Activated naive CD8-positive, alpha-beta T cell treated with anti-CD3 and anti-CD28 coated beads, Interleukin-2, amount 10 ng/mL, durations not matched to agents 7 days and 5 days (primary cell): Measurements from ENCODE around the gene NEUROD2. TPM values are rescaled to one million over a fixed set of nuclear protein-coding genes. Genes with fewer than 3 reads are reported as not detected.

Experiments used
- ATAC-seq: fragments of 150-1000 bp; cut with Tn5 transposase; one replicate; pipeline ENCODE4 v1.10.0; 2021; ENCODE audit warnings: low read depth, moderate library complexity
- POLR2A ChIA-PET: fragments of 350-600 bp; sonication (Branson Sonifier 250); formaldehyde crosslinking; loops from one replicate; lab custom pipeline; 2021; ENCODE audit warnings: antibody characterized with exemption; lab: Charles Lee
- DNase-seq: peaks from one replicate; pipeline ENCODE4 v3.0.0; 2021
- H3K27ac Mint-ChIP-seq: one replicate; pipeline ENCODE4 v1.8.0; 2022; ENCODE audit warnings: mild to moderate bottlenecking, mixed read lengths
- H3K27me3 Mint-ChIP-seq: one replicate; pipeline ENCODE4 v1.8.0; 2022; ENCODE audit warnings: mild to moderate bottlenecking, moderate library complexity, mixed read lengths
- H3K36me3 Mint-ChIP-seq: one replicate; pipeline ENCODE4 v1.8.0; 2021; ENCODE audit warnings: mild to moderate bottlenecking, mixed read lengths
- H3K4me1 Mint-ChIP-seq: one replicate; pipeline ENCODE4 v1.8.0; 2021; ENCODE audit warnings: mixed read lengths
- H3K4me3 Mint-ChIP-seq: one replicate; pipeline ENCODE4 v1.8.0; 2022; ENCODE audit warnings: mild to moderate bottlenecking, moderate library complexity, mixed read lengths
- H3K9me3 Mint-ChIP-seq: one replicate; pipeline ENCODE4 v1.8.0; 2021; ENCODE audit warnings: mixed read lengths
- total RNA-seq, 2 experiments: library from RNA; stranded (reverse); gene quantifications; one replicate each; pipeline ENCODE4 v1.2.3, GENCODE V29; 2021

NEUROD2 gene
- total RNA-seq, 2 experiments from 2014 or later = not detected

DNA sequence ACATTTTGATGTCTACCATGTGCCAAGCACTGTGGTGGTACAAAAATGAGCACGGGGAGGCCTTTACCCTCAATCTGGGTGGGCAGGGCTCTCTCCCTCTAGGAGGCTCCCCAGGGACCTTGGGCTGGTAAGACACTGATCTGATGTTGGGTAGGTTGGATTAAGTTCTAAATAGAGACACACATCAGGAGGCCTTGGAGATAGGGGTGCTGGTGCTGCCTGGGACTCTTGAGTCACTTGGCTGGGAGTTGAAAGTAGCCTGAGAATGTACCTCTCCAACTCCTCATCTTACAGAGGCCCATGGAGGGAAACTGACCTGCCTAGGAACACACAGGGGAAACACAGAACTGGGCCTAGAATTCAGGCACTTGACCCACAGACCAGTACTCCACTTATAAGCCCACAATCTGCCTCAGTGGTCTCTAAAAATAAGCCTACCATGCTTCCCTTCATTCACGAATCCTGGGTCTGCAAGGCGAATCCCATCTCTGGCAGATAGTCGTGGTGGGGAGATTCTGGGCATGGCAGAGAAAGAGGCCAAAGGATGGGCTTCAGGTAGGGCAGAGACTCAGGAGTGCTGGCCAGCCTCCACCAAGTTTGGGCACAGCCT is 1.8 kb upstream of the NEUROD2 start:
- ATAC-seq (no peak), DNase-seq (no peak)
- POLR2A ChIA-PET = no interaction called here
- Mint-ChIP-seq H3K27ac (no peak overlapping the region), H3K4me3 (no peak overlapping the region), H3K4me1 (peaks cover 11% of the 10 kb centered on the region), H3K9me3 (no peaks in the 10 kb centered on the region), H3K27me3 (peaks cover 44% of the 10 kb centered on the region), H3K36me3 (no peaks in the 10 kb centered on the region)

DNA sequence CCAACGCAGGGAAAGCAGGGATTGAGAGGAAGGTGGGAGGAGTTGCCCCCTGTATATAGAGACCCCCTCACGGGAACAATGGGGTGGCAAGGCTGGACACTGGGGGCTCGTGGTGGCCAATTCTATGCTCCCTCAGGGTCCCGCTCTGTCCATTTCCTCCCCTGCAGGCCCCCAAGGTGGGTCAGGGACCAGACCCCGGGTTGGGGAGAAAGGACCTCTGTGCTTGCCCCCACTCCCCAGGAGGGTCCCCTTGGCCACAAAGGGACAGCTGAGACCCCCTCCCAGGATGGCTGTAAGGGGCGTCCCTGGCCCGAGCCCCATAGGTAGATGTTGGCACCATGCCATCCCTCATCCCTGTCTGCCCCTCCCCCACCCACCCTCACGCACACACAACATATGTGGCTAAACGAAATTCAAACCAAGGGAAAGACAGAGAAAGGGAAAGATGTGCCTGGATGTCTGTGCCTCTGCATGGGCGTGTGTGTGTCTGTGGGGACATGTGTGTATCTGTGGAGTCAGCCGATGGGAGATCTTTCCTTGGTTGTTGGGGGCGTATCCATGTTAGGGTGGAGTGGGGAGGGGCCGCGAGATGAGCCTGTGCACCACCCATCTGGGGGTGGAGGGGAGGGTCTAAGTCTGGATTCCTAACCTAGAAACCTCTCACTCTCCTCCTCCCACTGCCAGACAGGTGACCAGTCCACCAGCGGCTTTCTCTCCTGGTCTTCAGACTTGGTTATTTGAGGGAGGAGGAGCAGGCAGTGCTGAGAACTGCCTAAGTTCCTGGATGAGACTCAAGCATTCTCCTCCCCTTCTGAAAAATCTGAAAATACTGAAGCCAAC is 642 bp upstream of the NEUROD2 start:
- Mint-ChIP-seq H3K27me3 (peaks cover 49% of the 10 kb centered on the region), H3K9me3 (no peaks in the 10 kb centered on the region), H3K4me1 (peaks cover 14% of the 10 kb centered on the region), H3K27ac (no peak overlapping the region), H3K4me3 (no peak overlapping the region), H3K36me3 (no peaks in the 10 kb centered on the region)
- POLR2A ChIA-PET = no interaction called here
- peak; percentile 21 for DNase-seq
- ATAC-seq = no peak

DNA sequence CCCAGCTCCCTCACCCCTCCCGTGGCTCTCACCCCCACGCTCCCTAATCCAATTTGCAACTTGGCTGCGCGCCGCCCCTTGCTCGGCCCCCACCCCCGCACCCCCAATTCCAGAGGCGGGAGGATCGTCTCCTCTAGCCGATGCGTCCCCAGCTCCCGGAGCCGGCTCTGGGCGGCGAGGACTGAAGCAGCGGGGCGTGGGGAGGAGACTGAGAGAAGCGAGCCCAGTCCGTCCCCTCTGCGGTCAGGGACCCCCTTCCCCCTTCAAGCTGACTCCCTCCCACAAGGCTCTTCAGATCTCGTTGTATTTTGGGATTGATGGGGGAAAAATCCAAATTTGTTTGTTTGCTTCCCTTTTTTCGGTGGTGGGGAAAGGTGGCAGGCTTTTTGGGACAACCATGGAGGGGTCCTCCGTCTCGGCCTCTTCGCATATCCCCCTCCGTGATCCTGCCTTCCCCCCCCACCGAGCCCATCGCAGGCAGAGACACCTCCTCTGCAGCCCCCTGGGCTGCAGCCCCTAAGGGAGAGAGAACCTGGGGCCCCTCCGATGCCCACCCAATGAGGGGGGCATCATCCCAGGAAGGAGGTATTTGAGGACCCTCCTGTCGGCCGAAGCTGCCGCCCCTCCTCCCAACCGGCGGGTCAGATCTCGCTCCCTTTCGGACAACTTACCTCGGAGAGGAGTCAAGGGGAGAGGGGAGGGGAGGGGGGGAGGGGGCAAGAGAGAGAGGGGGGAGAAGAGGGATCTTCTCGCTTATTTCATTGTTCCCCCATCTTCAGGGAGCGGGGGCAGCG is 466 bp downstream of the NEUROD2 start:
- DNase-seq (no peak), ATAC-seq (no peak)
- POLR2A ChIA-PET = no interaction called here
- H3K27me3 Mint-ChIP-seq = peaks cover 60% of the 10 kb centered on the region
- no peaks in the 10 kb centered on the region for H3K36me3 Mint-ChIP-seq
- H3K4me1 Mint-ChIP-seq = peaks cover 14% of the 10 kb centered on the region
- no peaks in the 10 kb centered on the region for H3K9me3 Mint-ChIP-seq
- H3K4me3 Mint-ChIP-seq = peak overlapping the region; percentile 42
- H3K27ac Mint-ChIP-seq = no peak overlapping the region

DNA sequence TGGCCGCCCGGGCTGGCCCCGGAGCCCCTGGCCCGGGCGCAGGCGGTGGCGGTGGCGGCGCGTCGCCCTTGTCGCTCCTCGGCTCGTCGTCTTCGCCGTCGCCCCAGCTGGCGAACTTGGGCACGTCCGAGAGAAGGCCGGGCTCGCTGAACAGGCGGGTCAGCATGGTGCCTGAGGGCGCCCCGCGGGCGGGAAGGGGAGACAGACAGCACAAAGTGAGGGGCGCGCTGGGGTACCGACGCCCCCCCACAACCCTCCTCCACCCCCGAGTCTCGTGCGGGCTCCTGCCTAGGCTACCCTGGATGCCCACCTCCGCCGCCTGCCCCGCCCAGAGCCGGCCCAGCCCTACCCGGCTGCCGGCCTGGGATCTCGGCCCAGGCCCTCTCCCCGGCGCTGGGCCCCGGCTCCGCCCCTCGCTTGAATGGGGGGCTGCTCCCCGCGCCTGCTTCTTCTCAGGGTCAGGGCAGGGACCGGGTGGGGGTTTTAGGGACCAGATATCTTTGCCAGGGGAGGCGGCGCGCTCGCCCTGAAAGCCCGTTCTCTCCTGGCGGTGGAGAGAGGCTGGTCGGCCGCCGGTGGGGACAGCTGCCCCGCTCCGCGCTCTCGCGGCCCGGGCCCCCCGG is 1.2 kb downstream of the NEUROD2 start:
- Mint-ChIP-seq H3K9me3 (no peaks in the 10 kb centered on the region), H3K27me3 (peaks cover 67% of the 10 kb centered on the region), H3K4me3 (no peak overlapping the region), H3K27ac (no peak overlapping the region), H3K36me3 (no peaks in the 10 kb centered on the region), H3K4me1 (peaks cover 14% of the 10 kb centered on the region)
- ATAC-seq (no peak), DNase-seq (peak; percentile 51)
- POLR2A ChIA-PET = no interaction called here

DNA sequence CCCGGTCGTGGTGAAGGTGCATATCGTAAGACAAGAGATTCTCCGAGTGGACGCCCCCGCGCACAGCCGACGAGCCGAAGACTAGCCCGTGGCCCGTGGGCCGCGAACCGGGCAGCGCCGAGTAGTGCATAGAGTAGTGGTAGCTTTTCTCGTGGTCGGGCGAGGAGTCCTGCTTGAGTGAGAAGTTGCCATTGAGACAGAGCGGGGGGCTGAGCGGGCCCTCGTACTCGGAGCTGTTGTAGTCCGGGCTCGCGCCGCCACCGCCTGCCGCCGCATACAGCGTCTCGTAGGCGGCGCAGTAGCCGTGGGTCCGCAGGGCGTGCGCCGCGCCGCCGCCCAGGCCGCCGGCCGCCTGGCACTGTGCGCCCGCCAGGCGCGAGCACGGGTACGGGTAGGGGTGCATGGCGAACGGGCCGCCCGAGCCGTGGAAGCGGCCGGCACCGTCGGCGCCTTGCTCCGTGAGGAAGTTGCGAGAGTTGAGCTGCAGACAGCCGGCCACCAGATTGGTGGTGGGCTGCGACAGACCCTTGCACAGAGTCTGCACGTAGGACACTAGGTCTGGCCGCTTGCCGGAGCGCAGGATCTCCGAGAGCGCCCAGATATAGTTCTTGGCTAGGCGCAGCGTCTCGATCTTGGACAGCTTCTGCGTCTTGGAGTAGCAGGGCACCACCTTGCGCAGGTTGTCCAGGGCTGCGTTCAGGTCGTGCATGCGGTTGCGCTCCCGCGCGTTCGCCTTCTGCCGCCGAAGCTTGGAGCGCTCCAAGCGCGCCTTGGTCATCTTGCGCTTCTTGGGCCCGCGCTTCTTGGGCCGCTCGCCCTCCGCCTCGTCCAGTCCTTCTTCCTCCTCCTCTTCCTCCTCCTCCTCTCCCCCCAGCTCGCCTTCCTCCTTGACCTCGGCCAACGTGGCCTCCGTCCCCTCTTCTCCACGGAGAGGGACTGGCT is 2.0 kb downstream of the NEUROD2 start:
- Mint-ChIP-seq H3K4me3 (peak overlapping the region; percentile 22), H3K36me3 (no peaks in the 10 kb centered on the region), H3K27me3 (peaks cover 72% of the 10 kb centered on the region), H3K4me1 (peaks cover 14% of the 10 kb centered on the region), H3K9me3 (no peaks in the 10 kb centered on the region), H3K27ac (no peak overlapping the region)
- DNase-seq = peak; percentile 51
- peak; percentile 23 for ATAC-seq
- POLR2A ChIA-PET = no interaction called here

DNA sequence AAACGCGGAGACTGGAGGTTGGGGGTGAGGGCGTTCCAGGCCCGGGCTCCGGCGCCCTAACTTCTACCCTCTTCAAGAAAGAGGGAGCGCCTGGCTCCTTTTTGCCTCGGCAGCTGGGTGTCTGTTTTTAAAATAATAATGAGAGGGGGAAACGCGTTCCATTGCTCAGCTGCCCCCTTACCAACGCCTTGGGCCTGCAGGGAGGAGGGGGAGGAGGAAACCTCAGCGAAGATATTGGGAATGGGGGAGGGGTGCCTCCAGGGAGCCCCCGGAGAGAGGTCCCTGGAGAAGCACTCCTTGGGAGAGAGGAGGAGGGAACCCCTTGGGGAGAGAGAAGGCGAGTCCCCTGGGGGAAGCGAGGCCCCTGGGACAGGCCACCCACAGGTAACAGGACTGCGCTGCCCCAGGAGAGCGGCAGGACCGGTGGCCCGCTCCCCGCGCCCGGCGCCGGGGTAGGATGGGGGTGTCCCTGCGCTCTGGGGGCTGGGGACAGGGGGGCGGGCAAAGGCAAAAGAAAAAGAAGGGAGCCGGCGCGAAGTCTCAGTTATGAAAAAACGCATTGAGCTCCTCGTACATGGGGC is 2.7 kb downstream of the NEUROD2 start:
- Mint-ChIP-seq H3K36me3 (no peaks in the 10 kb centered on the region), H3K4me3 (no peak overlapping the region), H3K9me3 (no peaks in the 10 kb centered on the region), H3K27ac (no peak overlapping the region), H3K27me3 (peaks cover 80% of the 10 kb centered on the region), H3K4me1 (peaks cover 14% of the 10 kb centered on the region)
- peak; percentile 43 for DNase-seq
- no peak for ATAC-seq
- POLR2A ChIA-PET = no interaction called here

DNA sequence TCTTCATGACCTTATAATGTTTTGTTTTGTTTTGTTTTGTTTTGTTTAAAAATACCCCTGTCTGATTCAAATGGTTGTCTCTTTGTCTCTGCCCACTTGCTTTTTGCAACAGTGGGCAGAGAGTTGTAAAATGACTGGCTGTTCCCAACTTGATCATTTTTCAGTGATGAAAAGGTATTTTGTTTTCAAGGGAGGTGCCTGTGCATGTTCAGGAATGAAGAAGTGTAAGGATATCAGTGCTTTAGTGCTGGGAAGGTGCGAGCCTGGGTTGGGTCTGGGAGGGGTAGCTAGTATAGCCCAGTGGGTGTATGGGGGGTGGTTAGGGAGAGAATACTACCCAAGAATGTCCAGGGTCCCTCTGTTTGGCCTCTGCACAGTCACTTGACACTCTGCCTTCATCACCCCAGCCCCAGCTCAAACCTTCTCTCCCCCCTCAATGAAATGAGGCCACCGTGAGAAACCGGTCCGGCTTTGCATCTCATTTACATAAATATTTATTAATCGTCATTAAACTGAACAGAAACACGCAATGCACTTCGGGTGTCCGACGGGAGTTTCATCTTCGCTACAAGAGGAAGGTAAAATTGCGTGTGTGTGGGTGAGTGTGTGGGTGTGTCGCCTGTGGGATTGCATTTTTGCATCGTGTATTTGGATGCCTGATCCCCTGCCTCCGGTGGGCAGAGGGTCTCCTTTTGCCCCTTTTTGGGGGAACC is 4.3 kb downstream of the NEUROD2 start:
- H3K27ac Mint-ChIP-seq = no peak overlapping the region
- H3K4me3 Mint-ChIP-seq = no peak overlapping the region
- H3K27me3 Mint-ChIP-seq = peaks cover 84% of the 10 kb centered on the region
- DNase-seq (no peak), ATAC-seq (no peak)
- POLR2A ChIA-PET = no interaction called here
- H3K9me3 Mint-ChIP-seq = no peaks in the 10 kb centered on the region
- no peaks in the 10 kb centered on the region for H3K36me3 Mint-ChIP-seq
- H3K4me1 Mint-ChIP-seq = peaks cover 14% of the 10 kb centered on the region

DNA sequence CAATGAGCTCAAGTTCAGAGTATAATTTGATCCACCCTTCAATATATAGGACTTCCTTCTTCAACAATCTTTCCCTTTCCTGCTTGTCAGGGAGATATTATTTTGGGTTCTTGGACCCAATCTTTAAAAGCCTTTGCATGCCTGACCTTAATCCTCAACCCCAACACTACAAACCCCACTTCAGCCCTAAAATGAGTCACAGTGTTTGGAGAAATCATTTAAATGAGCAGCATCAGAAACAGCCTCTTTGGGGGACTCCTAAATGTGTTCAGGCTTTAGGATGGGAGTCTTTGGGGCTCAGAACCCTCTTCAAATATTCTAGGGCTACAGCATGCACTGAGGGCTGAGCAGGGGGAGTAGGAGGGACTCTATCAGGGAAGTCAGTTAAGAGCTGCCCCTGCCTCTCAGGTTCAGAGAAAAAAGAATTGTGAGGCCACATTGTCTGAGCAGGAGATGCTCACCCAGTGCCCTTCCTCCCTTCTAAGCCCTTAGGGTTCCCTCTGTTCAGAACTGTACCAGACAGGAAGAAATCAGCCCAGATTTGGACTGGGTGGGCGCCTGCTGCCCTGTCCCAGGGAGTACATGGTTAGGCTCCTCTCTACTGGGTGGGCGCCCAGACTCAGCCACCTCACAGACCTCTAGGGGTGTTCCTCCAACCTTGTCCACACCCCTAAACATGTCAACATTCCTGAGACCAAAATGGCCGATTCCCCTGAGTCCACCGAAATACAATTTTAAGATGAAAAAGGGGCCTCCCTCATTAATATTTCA is 5.0 kb downstream of the NEUROD2 start:
- no peak for ATAC-seq
- DNase-seq = no peak
- Mint-ChIP-seq H3K27ac (no peak overlapping the region), H3K9me3 (no peaks in the 10 kb centered on the region), H3K36me3 (no peaks in the 10 kb centered on the region), H3K4me1 (peaks cover 14% of the 10 kb centered on the region), H3K4me3 (no peak overlapping the region), H3K27me3 (peaks cover 85% of the 10 kb centered on the region)
- POLR2A ChIA-PET = no interaction called here

DNA sequence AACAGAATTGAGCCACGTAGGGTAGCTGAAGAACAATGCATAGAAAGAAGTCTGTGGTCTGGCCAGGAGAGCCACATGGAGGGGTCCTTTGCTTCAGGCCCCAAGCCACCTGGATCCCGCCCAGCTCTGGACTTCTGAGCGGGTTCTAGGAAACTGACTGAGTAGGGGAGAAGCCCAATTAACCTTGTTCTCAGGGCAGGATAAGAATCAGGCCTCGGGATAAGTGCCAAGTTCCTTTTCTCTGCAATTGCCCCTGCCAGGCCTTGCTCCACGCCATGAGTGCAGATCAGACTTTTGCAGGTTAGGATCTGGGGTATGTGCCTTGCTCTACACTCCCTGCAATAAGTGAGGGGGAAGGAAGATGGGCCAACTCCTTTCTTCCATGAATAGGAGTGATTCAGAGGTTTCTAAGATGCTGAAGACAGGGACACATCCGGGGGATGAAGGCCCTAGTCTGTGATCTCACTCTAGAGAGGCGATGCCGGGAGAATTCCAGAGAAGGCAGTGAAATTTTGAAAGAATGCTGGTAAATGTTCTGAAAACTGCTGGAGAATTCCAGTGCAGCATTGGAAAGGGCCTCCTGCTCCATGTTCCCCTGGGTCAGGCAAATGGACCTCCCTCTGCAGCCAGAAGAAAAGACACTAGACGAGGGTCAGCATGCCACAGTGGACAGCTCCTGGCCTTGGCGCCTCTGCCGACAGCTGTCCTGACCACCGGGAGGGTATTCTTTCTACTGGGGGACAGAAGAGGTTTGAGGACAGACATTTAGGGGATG is 5.8 kb downstream of the NEUROD2 start:
- Mint-ChIP-seq H3K27me3 (peaks cover 84% of the 10 kb centered on the region), H3K36me3 (no peaks in the 10 kb centered on the region), H3K27ac (no peak overlapping the region), H3K4me3 (no peak overlapping the region), H3K9me3 (no peaks in the 10 kb centered on the region), H3K4me1 (peaks cover 11% of the 10 kb centered on the region)
- DNase-seq = no peak
- POLR2A ChIA-PET = no interaction called here
- ATAC-seq = no peak

DNA sequence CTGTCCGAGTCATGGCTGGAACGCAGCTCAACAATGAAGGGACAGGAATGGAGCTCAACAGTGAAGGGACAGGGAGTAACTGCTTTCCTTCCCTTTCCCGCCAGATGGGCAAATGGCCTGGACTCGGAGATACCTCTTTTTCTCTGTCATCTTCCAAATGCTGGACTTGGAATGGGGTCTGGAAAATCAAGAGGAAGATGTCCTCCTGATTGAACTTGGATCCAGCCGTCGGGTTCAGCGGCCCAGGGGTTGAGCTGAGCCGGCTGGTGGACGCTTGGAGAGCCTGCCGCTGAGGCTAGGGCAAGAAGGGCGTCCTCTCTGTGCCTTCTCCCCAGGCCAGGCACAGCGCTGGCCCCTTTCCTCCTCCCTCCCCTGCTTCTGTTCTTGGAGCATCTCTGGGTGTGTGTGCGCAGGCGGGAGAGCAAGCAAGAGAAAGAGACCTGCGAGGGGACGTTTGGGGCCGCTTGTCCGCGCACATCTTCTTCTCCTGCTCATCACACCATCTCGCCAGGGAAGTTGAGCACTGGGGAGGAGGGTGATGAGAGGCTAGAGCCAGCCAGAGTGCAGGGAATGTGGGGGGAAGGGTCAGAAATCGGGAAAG is 6.6 kb downstream of the NEUROD2 start:
- Mint-ChIP-seq H3K9me3 (no peaks in the 10 kb centered on the region), H3K27me3 (peaks cover 90% of the 10 kb centered on the region), H3K27ac (no peak overlapping the region), H3K4me3 (no peak overlapping the region), H3K4me1 (peaks cover 11% of the 10 kb centered on the region), H3K36me3 (no peaks in the 10 kb centered on the region)
- ATAC-seq = no peak
- POLR2A ChIA-PET = interaction anchor here (0.5 kb wide), 1 partner anchor 421 kb away, joined by 3 read pairs; no protein-coding TSS in a partner anchor
- no peak for DNase-seq
